Neural progenitor cell (in vitro differentiated cells): ENCODE data around the gene TBC1D17. TPM values are rescaled to one million over a fixed set of nuclear protein-coding genes. Genes with fewer than 3 reads are reported as not detected.
"Not testable (repeated sequence)": the region's sequence is repeated elsewhere in the genome, so short reads cannot be mapped to it uniquely, and the experiment has no call there.

ENCODE experiments used
- DNase-seq: peaks from one replicate; pipeline ENCODE4 v3.0.0-alpha.2; 2016; ENCODE audit warnings: low spot score
- H2AFZ ChIP-seq: fragments of 200-600 bp; sonication (generic); replicated peaks from 2 replicates; pipeline ENCODE4 v1.6.1; 2016; ENCODE audit warnings: antibody characterized with exemption
- H3F3A ChIP-seq: fragments of 200-600 bp; sonication (generic); 2 replicates; pipeline ENCODE4 v1.6.1; 2016; ENCODE audit warnings: antibody characterized with exemption, low read depth
- H3K27ac ChIP-seq: fragments of 200-600 bp; sonication (generic); 2 replicates; pipeline ENCODE4 v1.5.1; 2016; ENCODE audit warnings: mild to moderate bottlenecking
- H3K27me3 ChIP-seq: fragments of 200-600 bp; sonication (generic); 2 replicates; pipeline ENCODE4 v1.6.1; 2016; ENCODE audit warnings: mild to moderate bottlenecking, moderate library complexity
- H3K36me3 ChIP-seq: fragments of 200-600 bp; sonication (generic); 2 replicates; pipeline ENCODE4 v1.5.1; 2016
- H3K4me1 ChIP-seq: fragments of 200-600 bp; sonication (generic); 2 replicates; pipeline ENCODE4 v1.6.1; 2016; ENCODE audit warnings: mixed run types
- H3K4me2 ChIP-seq: fragments of 200-600 bp; sonication (generic); 2 replicates; pipeline ENCODE4 v1.6.1; 2016
- H3K4me3 ChIP-seq: fragments of 200-600 bp; sonication (generic); 2 replicates; pipeline ENCODE4 v1.5.1; 2016
- H3K79me2 ChIP-seq: fragments of 200-600 bp; sonication (generic); 2 replicates; pipeline ENCODE4 v1.6.1; 2016; ENCODE audit warnings: low read depth
- H3K9ac ChIP-seq: fragments of 200-600 bp; sonication (generic); 2 replicates; pipeline ENCODE4 v1.6.1; 2016
- H3K9me3 ChIP-seq: fragments of 200-600 bp; sonication (generic); 2 replicates; pipeline ENCODE4 v1.5.1; 2016; ENCODE audit warnings: low read depth
- H4K20me1 ChIP-seq: fragments of 200-600 bp; sonication (generic); 2 replicates; pipeline ENCODE4 v1.6.1; 2016; ENCODE audit warnings: low read depth
- H3K27ac Mint-ChIP-seq: 3 replicates; pipeline ENCODE4 v1.8.0; 2021; ENCODE audit warnings: mixed read lengths
- H3K27me3 Mint-ChIP-seq: 2 replicates; pipeline ENCODE4 v1.8.0; 2022; ENCODE audit warnings: low read depth, mild to moderate bottlenecking, inconsistent platforms, moderate library complexity, mixed read lengths; ENCODE audit not compliant: insufficient read depth
- H3K36me3 Mint-ChIP-seq: 3 replicates; pipeline ENCODE4 v1.8.0; 2021; ENCODE audit warnings: mixed read lengths
- H3K4me1 Mint-ChIP-seq: 3 replicates; pipeline ENCODE4 v1.8.0; 2021; ENCODE audit warnings: mixed read lengths
- H3K4me3 Mint-ChIP-seq: 3 replicates; pipeline ENCODE4 v1.8.0; 2021; ENCODE audit warnings: mild to moderate bottlenecking, moderate library complexity, mixed read lengths
- H3K9me3 Mint-ChIP-seq: 3 replicates; pipeline ENCODE4 v1.8.0; 2020; ENCODE audit warnings: mixed read lengths
- EZH2 ChIP-seq: fragments of 200-600 bp; sonication (generic); IDR thresholded peaks from 2 replicates; pipeline ENCODE4 v1.6.1; 2017; ENCODE audit warnings: antibody characterized with exemption, mild to moderate bottlenecking, moderate library complexity
- EZH2phosphoT487 ChIP-seq: fragments of 200-600 bp; sonication (generic); IDR thresholded peaks from 2 replicates; pipeline ENCODE4 v1.6.1; 2017; ENCODE audit warnings: antibody characterized with exemption
- total RNA-seq: library from RNA; depleted of rRNA; stranded (reverse); fragments of >200 nt; gene quantifications from 2 replicates; pipeline ENCODE4 v1.2.3, GENCODE V29; 2015; ENCODE audit warnings: low replicate concordance
- TF ChIP-seq, protein P1 (sequence below): fragments of 200-600 bp; sonication (generic); IDR thresholded peaks from 2 replicates; pipeline ENCODE4 v1.5.1; 2017; ENCODE audit warnings: antibody characterized with exemption, mild to moderate bottlenecking

Gene TBC1D17
- total RNA-seq, 1 donor from 2014 or later = 10.4 TPM

DNA sequence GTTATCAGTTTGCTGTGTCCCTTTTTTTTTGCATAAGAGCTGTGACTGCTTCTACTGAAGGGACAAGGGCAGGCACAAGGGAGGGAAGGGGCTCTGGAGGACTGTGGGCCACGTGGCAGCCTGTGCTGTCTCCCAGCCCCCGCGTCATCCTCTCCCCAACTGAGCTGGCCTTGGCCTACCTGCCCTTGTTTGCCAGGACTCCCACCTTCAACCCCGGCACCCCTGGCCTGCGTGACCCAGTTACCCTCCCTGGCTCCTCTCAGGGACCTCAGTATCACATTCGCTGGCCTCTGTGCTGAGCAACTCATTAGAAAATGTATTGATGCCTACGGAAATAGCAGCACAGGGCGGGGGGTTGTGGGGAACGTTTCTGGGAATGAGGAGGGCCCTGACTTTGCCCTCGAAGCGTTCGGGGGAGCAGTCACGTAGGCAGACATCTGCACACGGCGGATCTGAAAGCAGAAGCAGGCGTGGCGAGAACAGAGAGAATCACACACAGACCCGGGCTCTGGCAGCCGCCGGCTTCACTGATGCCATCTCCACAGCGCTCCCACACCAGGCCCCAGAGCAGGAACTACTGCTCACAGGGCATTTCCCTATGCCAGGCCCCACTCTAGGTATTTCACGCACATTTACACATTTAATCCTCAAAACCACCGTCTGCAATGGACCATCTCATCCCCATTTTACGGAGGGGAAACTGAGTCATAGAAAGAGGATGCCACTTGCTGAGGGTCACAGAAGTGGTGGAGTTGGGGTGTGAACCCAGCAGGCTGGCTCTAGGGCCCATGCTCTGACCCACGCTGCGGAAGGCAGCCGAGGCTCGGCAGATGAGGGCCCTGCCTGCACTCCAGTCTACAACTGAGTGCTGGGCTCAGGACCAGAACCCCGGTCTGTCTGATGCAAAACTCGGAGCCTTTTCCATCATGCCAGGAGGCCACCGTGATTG is 45.8 kb downstream of the TBC1D17 start:
- Histone ChIP-seq H3K27ac (no peak overlapping the region), H3K4me3 (no peak overlapping the region), H2AFZ (no peak overlapping the region), H3F3A (peaks cover 6% of the 10 kb centered on the region), H3K36me3 (no peaks in the 10 kb centered on the region), H3K9ac (peak overlapping the region; percentile 32), H3K79me2 (peaks cover 100% of the 10 kb centered on the region), H3K9me3 (no peaks in the 10 kb centered on the region), H3K4me2 (no peak overlapping the region), H4K20me1 (peaks cover 92% of the 10 kb centered on the region), H3K27me3 (no peaks in the 10 kb centered on the region), H3K4me1 (peaks cover 9% of the 10 kb centered on the region)
- no peaks in the 10 kb centered on the region for H3K9me3 Mint-ChIP-seq
- TF ChIP-seq, protein P1, sequence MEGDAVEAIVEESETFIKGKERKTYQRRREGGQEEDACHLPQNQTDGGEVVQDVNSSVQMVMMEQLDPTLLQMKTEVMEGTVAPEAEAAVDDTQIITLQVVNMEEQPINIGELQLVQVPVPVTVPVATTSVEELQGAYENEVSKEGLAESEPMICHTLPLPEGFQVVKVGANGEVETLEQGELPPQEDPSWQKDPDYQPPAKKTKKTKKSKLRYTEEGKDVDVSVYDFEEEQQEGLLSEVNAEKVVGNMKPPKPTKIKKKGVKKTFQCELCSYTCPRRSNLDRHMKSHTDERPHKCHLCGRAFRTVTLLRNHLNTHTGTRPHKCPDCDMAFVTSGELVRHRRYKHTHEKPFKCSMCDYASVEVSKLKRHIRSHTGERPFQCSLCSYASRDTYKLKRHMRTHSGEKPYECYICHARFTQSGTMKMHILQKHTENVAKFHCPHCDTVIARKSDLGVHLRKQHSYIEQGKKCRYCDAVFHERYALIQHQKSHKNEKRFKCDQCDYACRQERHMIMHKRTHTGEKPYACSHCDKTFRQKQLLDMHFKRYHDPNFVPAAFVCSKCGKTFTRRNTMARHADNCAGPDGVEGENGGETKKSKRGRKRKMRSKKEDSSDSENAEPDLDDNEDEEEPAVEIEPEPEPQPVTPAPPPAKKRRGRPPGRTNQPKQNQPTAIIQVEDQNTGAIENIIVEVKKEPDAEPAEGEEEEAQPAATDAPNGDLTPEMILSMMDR = no peak
- TF ChIP-seq EZH2phosphoT487 = no peak
- TF ChIP-seq EZH2 = no peak
- peaks cover 11% of the 10 kb centered on the region for H3K27me3 Mint-ChIP-seq
- H3K4me3 Mint-ChIP-seq = no peak overlapping the region
- H3K4me1 Mint-ChIP-seq = peaks cover 35% of the 10 kb centered on the region
- H3K36me3 Mint-ChIP-seq = peaks cover 29% of the 10 kb centered on the region
- DNase-seq = no peak
- peak overlapping the region; percentile 37 for H3K27ac Mint-ChIP-seq

DNA sequence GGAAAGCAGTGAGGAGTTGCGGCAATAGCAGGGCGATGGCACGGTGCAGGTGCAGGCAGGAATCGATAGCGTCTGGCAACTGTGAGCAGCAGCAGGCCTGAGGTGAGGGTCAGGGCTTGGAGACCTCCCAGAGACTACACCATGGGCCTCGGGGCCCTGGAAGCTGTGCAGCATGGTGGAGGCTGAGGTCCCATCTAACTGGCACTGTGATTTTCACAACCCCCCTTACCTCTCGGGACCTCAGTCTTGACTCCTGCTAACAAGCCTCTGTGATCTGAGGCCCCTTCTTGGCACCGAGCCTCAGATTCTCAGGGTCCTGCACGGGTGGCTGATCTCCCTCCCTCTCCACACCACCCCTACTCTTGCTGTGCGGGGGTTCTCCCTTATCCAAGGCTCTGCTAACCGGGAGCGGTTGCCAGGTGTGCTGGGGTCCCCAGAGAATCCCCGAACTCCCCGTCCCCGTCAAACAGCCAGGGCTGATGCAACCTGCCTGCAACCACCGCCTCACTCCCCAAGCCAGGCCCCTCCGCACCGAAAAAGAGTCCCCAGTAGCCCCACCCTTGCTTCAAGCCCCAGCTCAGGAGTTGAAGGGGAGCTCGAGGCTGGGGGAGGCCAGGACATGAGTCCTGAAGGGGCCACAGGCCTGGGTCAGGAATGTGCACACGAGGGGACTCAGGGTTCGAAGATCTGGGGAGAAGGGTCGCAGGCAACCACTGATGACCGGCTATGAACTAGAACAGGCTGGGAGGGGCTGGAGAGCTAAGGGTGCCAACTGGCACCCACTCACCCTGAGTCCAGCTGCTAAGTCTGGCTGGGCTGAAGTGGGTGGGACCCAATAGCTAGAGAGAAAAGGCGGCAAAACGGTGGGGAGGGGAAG is 46.7 kb downstream of the TBC1D17 start:
- Histone ChIP-seq H3K4me3 (no peak overlapping the region), H3K4me1 (peaks cover 9% of the 10 kb centered on the region), H3K79me2 (peaks cover 100% of the 10 kb centered on the region), H3K9ac (no peak overlapping the region), H3K27ac (no peak overlapping the region), H2AFZ (no peak overlapping the region), H3K9me3 (no peaks in the 10 kb centered on the region), H4K20me1 (peaks cover 83% of the 10 kb centered on the region), H3K27me3 (no peaks in the 10 kb centered on the region), H3F3A (peaks cover 9% of the 10 kb centered on the region), H3K36me3 (no peaks in the 10 kb centered on the region), H3K4me2 (no peak overlapping the region)
- H3K27me3 Mint-ChIP-seq = peaks cover 12% of the 10 kb centered on the region
- no peaks in the 10 kb centered on the region for H3K9me3 Mint-ChIP-seq
- H3K4me1 Mint-ChIP-seq = peaks cover 39% of the 10 kb centered on the region
- peak overlapping the region; percentile 37 for H3K27ac Mint-ChIP-seq
- no peak overlapping the region for H3K4me3 Mint-ChIP-seq
- H3K36me3 Mint-ChIP-seq = peaks cover 26% of the 10 kb centered on the region
- TF ChIP-seq EZH2 = no peak
- TF ChIP-seq, protein P1 = no peak
- no peak for TF ChIP-seq EZH2phosphoT487
- no peak for DNase-seq

DNA sequence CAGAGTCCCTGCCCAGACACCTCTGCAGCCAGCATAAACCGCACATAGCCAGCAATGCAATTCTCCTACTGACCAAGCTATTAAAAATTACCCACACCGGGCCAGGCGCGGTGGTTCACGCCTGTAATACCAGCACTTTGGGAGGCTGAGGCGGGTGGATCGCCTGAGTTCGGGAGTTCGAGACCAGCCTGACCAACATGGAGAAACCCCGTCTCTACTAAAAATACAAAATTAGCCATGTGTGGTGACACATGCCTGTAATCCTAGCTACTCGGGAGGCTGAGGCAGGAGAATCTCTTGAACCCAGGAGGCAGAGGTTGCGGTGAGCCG is 47.3 kb downstream of the TBC1D17 start:
- peaks cover 78% of the 10 kb centered on the region for H4K20me1 ChIP-seq

More for the DNA sequence above, 47.3 kb downstream of the TBC1D17 start:
- peaks cover 94% of the 10 kb centered on the region for H3K79me2 ChIP-seq
- not testable (repeated sequence) for H3K36me3 ChIP-seq, H3K27me3 ChIP-seq, DNase-seq, H3K27ac ChIP-seq, H3K4me2 ChIP-seq, H3K9me3 Mint-ChIP-seq, H3K4me1 ChIP-seq, H3K9ac ChIP-seq, H3K9me3 ChIP-seq, H3K27ac Mint-ChIP-seq, H3K4me3 ChIP-seq, H3K4me3 Mint-ChIP-seq, H2AFZ ChIP-seq
- peaks cover 18% of the 10 kb centered on the region for H3K27me3 Mint-ChIP-seq
- peaks cover 39% of the 10 kb centered on the region for H3K4me1 Mint-ChIP-seq
- H3F3A ChIP-seq = peaks cover 15% of the 10 kb centered on the region
- peaks cover 24% of the 10 kb centered on the region for H3K36me3 Mint-ChIP-seq
